ENCODE measurements around the gene ABCA13.
"Not testable (repeated sequence)": the region's sequence is repeated elsewhere in the genome, so short reads cannot be mapped to it uniquely, and the experiment has no call there.

DNA sequence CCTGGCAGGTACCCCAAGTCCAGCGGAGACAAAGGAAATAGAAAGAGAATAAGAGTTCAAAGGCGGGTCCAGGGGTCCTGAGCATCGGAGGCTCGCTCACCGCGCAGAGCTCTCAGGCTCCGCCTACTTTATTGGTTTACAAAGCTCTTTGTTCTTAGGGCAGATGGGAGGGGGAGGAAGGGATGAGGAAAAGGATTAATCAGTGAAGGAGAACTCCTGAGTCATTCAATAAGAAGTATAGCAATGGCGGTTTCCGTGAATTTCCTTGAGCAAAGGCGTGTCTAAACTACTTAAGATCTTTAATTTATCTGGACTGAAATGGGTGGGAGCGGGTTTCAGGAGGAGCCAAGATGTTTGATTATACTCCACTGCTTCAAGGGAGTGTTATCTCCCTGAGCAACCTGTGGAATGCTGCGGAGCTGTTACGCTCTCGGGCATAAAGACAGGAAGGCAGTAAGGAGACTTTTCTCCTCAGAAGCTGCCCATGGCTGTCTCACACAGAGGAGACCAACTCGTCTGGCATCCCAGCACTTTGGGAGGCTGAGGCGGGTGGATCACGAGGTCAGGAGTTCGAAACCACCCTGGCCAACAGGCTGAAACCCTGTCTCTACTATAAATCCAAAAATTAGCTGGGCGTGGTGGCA, 29.8 kb downstream of the ABCA13 start:
- TF ChIP-seq, protein P1, sequence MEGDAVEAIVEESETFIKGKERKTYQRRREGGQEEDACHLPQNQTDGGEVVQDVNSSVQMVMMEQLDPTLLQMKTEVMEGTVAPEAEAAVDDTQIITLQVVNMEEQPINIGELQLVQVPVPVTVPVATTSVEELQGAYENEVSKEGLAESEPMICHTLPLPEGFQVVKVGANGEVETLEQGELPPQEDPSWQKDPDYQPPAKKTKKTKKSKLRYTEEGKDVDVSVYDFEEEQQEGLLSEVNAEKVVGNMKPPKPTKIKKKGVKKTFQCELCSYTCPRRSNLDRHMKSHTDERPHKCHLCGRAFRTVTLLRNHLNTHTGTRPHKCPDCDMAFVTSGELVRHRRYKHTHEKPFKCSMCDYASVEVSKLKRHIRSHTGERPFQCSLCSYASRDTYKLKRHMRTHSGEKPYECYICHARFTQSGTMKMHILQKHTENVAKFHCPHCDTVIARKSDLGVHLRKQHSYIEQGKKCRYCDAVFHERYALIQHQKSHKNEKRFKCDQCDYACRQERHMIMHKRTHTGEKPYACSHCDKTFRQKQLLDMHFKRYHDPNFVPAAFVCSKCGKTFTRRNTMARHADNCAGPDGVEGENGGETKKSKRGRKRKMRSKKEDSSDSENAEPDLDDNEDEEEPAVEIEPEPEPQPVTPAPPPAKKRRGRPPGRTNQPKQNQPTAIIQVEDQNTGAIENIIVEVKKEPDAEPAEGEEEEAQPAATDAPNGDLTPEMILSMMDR (IDR thresholded peaks at IDR 0.05) = not testable (repeated sequence)
- not testable (repeated sequence) for TF ChIP-seq POLR2A (IDR thresholded peaks at IDR 0.05)
